ENCODE results near the gene FKBP7. TPM values are rescaled to one million over a fixed set of nuclear protein-coding genes. Genes with fewer than 3 reads are reported as not detected.
"Not testable (repeated sequence)": the region's sequence is repeated elsewhere in the genome, so short reads cannot be mapped to it uniquely, and the experiment has no call there.

The FKBP7 gene
- total RNA-seq, 2 experiments from 2014 or later, result 3.7 to 6.2 TPM

DNA sequence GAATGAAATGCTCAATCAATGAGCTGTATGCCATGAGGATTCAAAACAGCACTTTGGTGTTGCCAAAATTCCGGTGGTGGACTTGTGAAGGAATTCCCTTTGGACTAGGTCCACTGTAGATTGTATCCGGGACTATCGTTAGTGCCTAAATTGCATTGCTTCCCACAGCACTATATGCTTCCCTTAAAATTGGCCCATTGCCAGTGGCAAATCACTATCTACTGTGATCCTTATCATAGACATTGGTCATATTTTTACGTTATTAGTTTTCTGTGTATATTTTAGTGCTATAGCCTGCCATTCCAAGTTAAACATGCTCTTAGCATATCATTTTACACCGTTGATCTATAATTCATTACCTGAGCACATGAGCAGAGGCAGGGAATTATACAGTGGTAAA is 25.5 kb downstream of the FKBP7 start:
- CTCF ChIA-PET, result no interaction called here
- POLR2A ChIA-PET, result no interaction called here

DNA sequence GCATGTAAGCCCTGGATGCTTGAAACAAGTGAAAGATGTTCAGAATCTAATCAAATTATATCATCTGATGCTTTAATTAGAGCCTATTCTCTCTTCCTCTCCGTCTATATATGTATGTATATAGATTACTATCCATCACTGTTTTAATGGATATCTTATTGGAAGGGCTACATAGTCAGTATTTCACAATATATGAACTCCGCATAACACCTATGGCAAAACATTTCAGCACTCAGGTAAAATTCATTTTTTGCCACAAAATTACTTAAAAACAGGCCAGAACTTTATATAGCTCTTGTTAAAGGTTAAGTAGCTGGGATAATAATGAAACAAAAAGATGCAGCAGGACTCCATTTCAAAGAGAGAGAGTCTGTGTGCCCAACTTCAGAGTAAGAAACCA is 26.1 kb downstream of the FKBP7 start:
- ChIA-PET POLR2A (no interaction called here), CTCF (no interaction called here)

DNA sequence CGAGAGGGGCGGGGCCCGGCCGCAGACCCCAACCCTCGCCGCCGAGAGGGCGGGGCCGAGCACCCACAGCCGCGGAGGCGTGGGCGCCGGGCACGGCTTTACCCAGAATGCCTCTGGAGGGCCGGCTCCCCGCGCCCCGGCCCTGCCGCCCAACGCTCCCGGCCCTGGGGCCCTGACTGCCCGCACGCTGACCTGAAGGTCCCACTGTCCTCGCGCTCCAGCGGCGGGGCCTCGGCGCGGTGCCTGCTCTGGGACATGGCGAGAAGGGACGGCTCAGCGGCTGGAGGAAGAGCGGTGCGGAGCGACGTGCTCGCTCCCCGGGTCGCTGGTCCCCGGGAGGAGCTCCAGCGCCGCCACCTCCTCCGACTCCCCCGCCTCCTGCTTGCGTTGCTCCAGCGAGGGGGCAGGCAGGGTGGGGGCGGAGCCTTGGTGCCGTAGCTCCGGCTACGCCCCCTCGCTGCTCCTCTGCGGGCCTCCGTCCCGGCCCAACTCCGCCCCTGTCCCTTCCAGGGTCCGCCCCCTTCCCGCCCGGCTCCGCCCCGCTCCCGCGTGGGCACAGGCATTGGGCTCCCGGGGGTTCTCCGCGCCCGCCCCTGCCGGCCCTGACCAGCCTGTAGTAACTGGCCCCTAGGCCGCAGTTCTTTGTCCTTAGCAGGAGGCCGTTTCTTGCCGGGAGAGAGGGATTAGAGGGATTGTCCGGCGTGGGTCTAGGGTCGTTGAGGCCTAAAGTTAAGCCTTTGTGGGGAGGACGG is 27.4 kb downstream of the FKBP7 start, which contains the start of the genes PJVK and PRKRA:
PJVK (plus strand) TSS at position 605 of the 752 bp plus-strand sequence. CDS start 2,032 bp downstream, outside the sequence.
PRKRA (minus strand) TSS at position 402 of the 752 bp plus-strand sequence; CDS start at position 257, 145 bp downstream.
- ChIA-PET POLR2A (interaction anchor here (0.6 to 1.3 kb wide), 7 partner anchors 12 to 1187 kb away, joined by 3 to 7 read pairs (median 4); partner anchors contain the start of genes NFE2L2 and PLEKHA3), CTCF (interaction anchor here (1.0 to 2.6 kb wide), 3 partner anchors 36 to 80 kb away, joined by 3 to 9 read pairs (median 7); no protein-coding TSS in a partner anchor)

DNA sequence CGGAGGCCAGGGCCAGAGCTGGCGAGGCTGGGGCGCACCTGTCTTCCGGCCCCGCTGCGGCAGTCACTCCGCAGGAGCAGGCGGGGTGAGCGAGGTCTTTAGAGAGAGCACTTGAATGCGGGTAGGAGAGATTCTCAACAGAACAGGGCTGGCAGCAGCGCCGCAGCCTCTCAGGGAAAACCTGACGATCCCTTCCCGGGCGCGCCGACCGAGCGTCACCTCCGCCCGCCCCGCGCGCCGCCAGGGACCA is 28.0 kb downstream of the FKBP7 start:
- POLR2A ChIA-PET, result interaction anchor here (1.0 to 1.3 kb wide), 5 partner anchors 35 to 1186 kb away, joined by 3 to 7 read pairs (median 5); partner anchors contain the start of gene NFE2L2
- CTCF ChIA-PET, result interaction anchor here (1.0 to 2.6 kb wide), 3 partner anchors 36 to 80 kb away, joined by 3 to 9 read pairs (median 7); no protein-coding TSS in a partner anchor

DNA sequence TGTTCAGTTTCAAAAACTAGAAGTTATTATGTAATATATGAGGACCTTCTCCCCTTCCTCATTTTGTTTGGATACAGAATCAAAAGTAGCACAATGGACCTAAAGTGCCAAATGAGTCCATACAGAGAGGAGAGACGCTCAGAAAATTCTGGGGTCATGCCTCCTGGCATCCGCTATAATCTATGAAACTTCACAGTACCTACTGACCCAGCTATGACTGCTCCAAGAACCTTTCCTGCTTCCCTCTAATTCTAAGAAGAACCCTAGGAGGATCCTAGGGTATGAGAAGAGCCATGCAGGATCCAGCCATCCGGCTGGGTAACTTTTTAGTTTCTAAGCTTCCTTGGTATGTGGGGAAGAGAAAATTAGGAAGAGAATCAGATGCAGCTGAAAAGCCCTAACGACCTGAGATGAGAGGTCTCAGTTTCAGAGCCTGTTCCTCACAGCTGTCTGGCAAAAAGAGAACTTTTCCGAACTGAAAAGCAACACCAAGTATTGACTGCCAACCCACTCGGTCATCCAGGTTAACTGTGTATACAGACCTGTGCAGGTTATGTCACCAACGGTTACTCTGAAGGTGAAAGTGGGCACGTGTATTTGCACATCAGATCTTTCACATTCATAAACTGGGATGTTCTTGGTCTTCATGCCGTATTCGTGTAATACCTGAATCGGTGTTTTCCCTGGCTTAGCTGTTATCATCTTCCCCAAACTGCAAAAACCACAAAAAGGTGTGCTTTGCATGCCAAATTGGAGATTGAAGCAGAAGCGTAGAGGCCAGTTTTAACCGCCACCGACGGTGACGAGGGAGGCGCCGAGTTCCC is 28.5 kb downstream of the FKBP7 start:
- POLR2A ChIA-PET, result interaction anchor here (0.9 to 1.3 kb wide), 4 partner anchors 11 to 80 kb away, joined by 3 to 6 read pairs (median 4); no protein-coding TSS in a partner anchor
- CTCF ChIA-PET, result interaction anchor here (1.3 to 2.6 kb wide), 3 partner anchors 35 to 73 kb away, joined by 3 to 9 read pairs (median 7); no protein-coding TSS in a partner anchor

DNA sequence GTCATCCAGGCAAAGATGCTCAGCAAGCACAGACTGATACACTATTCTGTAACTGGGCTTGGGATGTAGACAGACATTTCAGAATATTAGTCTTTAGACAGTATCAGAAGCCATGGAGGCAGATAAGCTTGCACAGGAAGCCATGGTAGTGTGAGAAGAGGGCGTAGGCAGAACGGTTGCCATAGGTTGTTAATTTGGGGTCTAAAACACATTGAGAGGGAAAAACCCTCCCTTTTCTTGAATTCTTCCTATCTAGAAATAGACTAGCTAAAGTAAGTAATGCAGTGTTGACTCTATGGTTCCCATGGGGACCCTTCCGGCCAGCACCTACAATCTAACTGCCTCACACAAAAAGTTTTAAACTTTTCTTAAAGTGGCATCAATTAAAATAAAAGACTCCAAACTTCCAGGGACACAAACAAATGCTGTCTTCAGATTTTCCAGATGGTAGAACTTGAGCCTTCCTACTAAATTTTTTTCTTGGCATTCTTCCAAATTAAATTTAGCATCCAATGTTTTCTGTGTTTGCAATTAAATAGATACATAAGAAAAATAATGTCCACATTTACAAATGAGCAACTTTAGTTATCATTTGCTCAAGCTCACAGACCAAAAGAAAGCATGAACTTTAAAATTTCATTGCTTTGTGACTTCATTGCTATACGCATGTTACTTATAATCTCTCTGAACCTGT is 29.3 kb downstream of the FKBP7 start:
- POLR2A ChIA-PET, result interaction anchor here (0.9 to 1.1 kb wide), 3 partner anchors 10 to 36 kb away, joined by 3 to 4 read pairs (median 3); no protein-coding TSS in a partner anchor
- CTCF ChIA-PET, result interaction anchor here (1.5 to 2.6 kb wide), 2 partner anchors 34 to 35 kb away, joined by 3 to 9 read pairs; no protein-coding TSS in a partner anchor

DNA sequence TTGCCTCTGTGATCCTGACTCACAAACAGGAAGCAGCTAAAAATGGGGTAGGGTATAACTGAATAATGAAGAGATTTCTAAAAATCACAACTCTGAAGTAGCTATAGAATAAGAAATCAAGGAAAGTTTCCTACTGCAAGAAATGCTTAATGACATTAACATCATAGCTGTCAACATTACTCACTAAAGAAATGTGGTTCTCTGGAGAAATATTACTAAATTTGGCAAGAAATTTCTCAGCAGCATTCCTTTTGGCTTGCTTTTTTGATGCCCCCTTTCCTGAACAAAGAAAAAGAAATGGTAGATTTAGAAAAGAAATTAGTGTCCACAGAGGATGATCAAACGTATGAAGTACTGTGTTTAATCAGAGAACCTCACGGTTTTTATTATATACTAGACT is 37.0 kb downstream of the FKBP7 start:
- ChIA-PET POLR2A (no interaction called here), CTCF (interaction anchor here (1.8 kb wide), 1 partner anchor 27 kb away, joined by 6 read pairs; no protein-coding TSS in a partner anchor)

DNA sequence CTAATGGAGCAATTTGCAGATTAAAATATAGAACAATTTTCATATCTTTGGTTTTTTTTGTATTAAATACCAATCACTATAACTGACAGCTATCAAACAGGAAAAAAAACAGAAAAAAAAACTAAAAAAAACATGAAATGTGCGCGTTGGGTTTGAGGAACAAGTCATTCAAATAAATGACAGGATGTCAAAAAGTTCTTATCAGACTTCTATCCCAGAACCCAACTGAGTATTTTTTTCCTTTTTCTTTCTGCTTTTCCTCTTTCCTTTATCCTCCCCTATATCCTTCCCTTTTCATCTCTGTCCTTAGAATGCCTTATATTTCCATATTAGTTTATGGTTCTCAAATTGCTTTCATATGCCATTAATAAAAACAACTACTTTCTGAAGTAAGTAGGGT is 41.7 kb downstream of the FKBP7 start:
- ChIA-PET POLR2A (no interaction called here), CTCF (no interaction called here)

DNA sequence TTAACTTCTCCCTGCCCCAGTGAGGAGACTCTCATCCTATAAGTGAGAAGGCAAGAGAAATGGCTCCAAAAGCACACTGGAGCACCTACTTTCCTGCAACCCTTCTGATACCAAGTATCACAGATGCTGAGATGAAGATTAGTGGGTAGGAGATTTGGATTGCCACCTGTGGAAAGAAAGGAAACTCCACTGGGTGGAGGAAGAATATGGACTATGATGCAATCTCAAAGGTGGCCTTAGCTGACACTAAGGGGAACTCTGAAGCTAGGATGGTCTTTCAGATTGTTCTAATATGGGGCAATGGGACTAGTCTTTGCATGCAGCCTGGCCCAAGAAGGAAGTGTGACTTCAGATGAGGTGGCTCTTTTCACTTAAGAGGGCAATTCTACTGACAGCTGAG is 49.1 kb downstream of the FKBP7 start:
- CTCF ChIA-PET, result no interaction called here
- POLR2A ChIA-PET, result no interaction called here

DNA sequence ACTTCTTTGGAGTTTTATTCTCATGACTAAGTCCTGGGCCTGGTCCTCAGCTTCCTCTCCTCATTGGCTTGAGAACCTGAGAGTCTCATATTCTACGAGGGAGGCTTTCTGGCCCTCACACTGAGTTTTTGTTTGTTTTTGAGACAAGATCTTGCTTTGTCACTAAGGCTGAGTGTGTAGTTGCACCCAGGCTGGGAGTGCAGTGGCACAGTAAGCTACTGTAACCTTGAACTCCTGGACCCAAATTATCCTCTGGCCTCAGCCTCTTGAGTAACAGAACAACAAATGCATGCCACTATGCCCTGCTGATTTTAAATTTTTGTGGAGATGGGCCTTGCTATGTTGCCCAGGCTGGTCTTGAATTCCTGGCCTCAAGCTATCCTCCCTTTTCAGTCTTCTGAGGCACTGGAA is 50.0 kb downstream of the FKBP7 start:
- ChIA-PET CTCF (no interaction called here), POLR2A (no interaction called here)

DNA sequence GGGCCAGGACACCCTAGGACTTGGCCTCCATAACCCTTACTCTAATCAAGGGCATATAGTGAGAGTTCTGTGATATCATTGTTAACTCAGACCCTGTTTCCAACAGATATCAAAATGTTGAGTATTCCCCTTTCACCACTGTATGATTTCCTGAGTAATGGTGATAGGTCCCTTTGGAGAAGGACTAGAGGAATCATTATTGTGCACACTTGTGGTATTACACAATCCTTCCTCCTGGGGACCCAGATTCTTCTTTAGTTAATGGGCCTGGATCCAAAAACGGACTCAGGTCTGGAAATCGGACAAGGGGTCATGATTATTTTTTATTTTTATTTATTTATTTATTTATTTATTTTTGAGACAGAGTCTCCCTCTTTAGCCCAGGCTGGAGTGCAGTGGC is 50.9 kb downstream of the FKBP7 start:
- POLR2A ChIA-PET, result no interaction called here

DNA sequence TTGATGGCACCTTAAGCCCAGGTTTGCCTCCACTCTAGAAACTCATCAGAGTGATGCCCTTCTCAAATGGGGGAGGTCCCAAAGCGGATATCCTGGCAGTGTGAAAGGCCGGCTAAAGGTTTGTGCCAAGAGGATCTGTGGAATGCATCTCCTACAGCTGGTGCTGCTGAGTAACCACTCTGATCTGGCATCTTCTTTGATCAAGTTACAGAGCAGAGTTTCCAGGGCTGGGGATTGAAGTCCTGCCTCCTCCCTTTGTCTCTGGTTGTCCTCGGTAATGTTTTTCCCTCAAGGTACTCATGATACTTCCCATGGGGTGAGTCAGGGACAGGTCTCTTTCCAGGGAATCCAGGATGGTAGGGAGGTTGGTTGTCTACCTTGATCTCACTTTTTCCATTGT is 52.0 kb downstream of the FKBP7 start:
- ChIA-PET CTCF (no interaction called here), POLR2A (no interaction called here)

More for the DNA sequence above, 50.9 kb downstream of the FKBP7 start:
- CTCF ChIA-PET, result no interaction called here

DNA sequence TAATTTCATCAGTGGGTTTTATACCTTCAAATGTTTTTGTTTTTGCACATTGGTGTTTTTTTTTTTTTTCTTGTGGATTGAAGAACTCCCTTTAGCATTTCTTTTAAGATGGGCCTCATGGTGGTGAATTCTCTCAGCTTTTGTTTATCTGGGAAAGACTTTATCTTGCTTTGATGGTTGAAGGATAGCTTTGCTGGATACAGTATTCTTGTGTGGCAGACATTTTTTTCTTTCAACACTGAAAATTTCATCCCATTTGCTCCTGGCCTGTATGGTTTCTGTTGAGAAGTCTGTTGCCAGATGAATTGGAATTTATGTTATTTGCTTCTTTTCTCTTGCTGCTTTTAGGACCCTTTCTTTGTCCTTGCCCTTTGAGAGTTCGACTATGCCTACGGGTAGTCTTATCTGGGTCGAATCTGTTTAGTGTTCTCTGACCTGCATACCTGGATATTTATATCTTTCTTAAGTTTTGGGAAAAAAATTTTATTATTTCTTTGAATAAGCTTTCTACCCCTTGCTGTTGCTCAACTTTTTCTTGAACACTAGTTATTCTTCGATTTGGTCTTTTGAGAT is 53.1 kb downstream of the FKBP7 start:
- POLR2A ChIA-PET, result no interaction called here
- CTCF ChIA-PET, result interaction anchor here (0.7 kb wide), 1 partner anchor 128 kb away, joined by 3 read pairs; no protein-coding TSS in a partner anchor

DNA sequence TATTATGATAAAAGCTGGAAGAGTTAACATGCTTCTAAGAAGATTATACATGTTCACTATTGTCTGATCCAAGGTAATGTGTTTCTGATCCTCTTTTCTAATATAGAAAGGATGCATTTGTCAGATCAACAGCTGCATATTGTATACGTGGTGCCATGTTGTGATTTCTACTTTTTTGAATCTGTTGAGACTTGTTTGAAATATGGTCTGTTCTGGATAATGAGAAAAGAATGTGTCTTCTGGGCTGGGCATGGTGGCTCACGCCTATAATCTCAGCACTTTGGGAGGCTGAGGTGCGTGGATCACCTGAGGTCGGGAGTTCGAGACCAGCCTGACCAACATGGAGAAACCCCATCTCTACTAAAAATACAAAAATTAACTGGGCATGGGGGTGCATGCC is 54.7 kb downstream of the FKBP7 start:
- CTCF ChIA-PET, result not testable (repeated sequence)

DNA sequence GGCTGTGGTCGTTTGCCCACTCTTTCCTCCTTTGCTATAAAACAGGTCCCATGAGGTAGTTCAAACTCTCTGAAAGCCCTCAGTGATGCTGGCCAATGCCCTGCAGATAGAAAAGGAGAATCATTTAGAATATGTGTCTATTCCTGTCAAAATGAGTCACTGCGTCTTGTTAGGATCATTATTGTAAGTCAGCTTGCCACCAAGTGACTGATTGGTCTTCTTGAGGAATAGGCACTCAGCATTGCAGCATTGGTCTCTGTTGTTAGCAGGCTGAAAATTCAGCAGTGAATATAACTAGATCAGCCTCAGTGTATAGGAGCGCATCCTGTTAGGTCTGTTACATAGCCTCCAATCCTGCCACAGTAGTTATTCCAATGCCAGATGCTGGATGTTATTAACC is 56.3 kb downstream of the FKBP7 start:
- ChIA-PET CTCF (no interaction called here), POLR2A (no interaction called here)

More for the DNA sequence above, 54.7 kb downstream of the FKBP7 start:
- POLR2A ChIA-PET, result not testable (repeated sequence)

DNA sequence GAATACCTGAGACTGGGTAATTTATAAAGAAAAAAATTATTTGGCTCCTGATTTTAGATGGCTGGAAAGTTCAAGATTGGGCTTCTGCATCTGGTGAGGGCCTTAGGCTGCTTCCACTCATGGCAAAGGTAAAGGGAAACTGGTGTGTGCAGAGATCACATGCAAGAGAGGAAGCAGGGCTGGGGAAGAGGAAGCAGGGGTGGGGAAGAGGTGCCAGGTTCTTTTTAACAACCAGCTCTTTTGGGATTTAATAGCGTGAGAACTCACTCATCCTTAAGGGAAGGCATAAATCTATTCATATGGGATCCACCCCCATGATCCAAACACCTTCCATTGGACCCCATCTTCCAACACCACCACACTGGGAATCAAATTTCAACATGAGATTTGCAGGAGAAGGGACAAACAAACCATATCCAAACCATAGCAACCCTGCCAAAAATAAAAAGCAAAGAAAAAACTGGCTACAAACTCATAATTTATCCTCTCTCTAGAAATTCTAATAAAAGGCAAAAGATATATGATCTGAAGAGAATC is 57.9 kb downstream of the FKBP7 start:
- ChIA-PET POLR2A (no interaction called here), CTCF (interaction anchor here (0.5 kb wide), 1 partner anchor 61 kb away, joined by 4 read pairs; no protein-coding TSS in a partner anchor)

DNA sequence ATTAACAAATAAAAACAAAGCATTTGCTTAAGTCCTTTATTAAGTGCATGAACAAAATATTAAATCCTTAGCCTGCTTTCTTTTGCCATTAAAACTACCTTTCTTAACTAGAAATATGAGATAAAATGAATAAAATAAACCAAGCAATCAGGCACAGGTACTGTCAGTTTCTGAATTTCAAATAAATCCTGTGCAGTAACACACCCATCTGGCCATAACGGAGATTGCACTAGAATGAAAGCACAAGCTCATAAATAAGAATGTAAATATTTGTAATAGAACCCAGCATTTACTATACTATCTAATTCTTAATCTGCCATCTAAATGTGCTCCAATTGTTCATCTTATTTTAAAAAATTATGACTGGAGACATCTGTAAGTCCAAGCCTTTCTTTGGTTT is 59.3 kb downstream of the FKBP7 start:
- ChIA-PET POLR2A (no interaction called here), CTCF (no interaction called here)

DNA sequence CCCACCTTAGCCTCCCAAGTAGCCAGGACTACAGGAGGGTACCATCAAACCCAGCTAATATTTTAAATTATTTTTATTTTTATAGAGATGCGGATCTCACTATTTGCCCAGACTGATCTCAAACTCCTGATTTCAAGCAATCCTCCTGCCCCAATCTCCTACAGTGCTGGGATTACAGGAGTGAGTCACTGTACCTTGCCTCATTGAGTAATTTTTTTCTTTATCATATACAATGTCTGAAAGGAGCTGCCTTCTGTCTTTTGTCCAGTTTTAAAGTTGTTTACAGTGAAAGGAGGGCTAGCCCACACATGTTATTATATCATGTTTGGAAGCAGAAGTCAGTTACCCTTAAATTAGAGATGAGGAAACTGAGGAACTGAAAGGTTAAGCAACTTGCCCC is 60.0 kb downstream of the FKBP7 start:
- ChIA-PET CTCF (no interaction called here), POLR2A (no interaction called here)

DNA sequence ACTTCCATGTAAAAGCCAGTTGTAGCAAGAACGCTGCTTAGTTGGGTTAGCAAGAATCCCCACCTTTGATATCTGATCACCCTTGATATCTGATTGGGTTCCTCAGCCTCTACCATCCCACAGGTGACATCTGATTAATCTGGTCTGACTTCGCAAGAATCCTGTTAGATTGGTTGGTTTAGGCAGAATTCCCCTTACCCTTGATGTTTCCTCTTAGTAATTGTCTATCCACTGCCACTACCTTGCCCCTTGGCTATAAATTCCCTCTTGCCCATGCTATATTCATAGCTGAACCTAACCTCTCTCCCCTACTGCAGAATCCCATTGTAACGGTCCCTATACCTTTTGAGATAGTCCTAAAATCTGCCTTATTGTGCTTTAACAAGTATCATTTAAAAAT is 60.5 kb downstream of the FKBP7 start:
- ChIA-PET CTCF (no interaction called here), POLR2A (no interaction called here)

Data from activated CD8-positive, alpha-beta memory T cell treated with anti-CD3 and anti-CD28 coated beads for 36 hours (primary cell).